ENCODE results near the gene ANKIB1. TPM values are rescaled to one million over a fixed set of nuclear protein-coding genes. Genes with fewer than 3 reads are reported as not detected.

The ANKIB1 gene
- total RNA-seq, 1 donor from 2014 or later: 77.7 TPM

- no peaks in the 10 kb centered on the region for H3K36me3 Mint-ChIP-seq (ENCODE audit: unreplicated experiment)
- TF ChIP-seq CTCF (IDR thresholded peaks at IDR 0.05; ENCODE audit: partially characterized antibody, unreplicated experiment): no peak
Observed at GRCh38 chr7:92412745-92413144, 167.0 kb downstream of the ANKIB1 start.

GRCh38 chr7:92413550-92413949 lies 167.8 kb downstream of the ANKIB1 start:
- Mint-ChIP-seq H3K36me3 (ENCODE audit: unreplicated experiment) (no peaks in the 10 kb centered on the region), H3K9me3 (ENCODE audit: unreplicated experiment) (no peaks in the 10 kb centered on the region), H3K27ac (ENCODE audit: unreplicated experiment) (no peak overlapping the region), H3K27me3 (ENCODE audit: unreplicated experiment) (peaks cover 3% of the 10 kb centered on the region), H3K4me1 (ENCODE audit: low read depth, unreplicated experiment) (no peaks in the 10 kb centered on the region), H3K4me3 (ENCODE audit: unreplicated experiment) (no peak overlapping the region)
- TF ChIP-seq CTCF (IDR thresholded peaks at IDR 0.05; ENCODE audit: partially characterized antibody, unreplicated experiment): no peak
- no peak for DNase-seq

More at GRCh38 chr7:92412745-92413144, 167.0 kb downstream of the ANKIB1 start:
- Mint-ChIP-seq H3K4me3 (ENCODE audit: unreplicated experiment) (no peak overlapping the region), H3K27me3 (ENCODE audit: unreplicated experiment) (peaks cover 4% of the 10 kb centered on the region), H3K9me3 (ENCODE audit: unreplicated experiment) (no peaks in the 10 kb centered on the region), H3K4me1 (ENCODE audit: low read depth, unreplicated experiment) (no peaks in the 10 kb centered on the region), H3K27ac (ENCODE audit: unreplicated experiment) (no peak overlapping the region)
- DNase-seq: no peak

GRCh38 chr7:92415225-92415624 lies 169.5 kb downstream of the ANKIB1 start:
- no peak overlapping the region for H3K27ac Mint-ChIP-seq (ENCODE audit: unreplicated experiment)
- H3K4me1 Mint-ChIP-seq (ENCODE audit: low read depth, unreplicated experiment): no peaks in the 10 kb centered on the region
- H3K36me3 Mint-ChIP-seq (ENCODE audit: unreplicated experiment): no peaks in the 10 kb centered on the region
- TF ChIP-seq CTCF (IDR thresholded peaks at IDR 0.05; ENCODE audit: partially characterized antibody, unreplicated experiment): no peak
- no peaks in the 10 kb centered on the region for H3K27me3 Mint-ChIP-seq (ENCODE audit: unreplicated experiment)
- H3K4me3 Mint-ChIP-seq (ENCODE audit: unreplicated experiment): no peak overlapping the region
- DNase-seq: no peak
- H3K9me3 Mint-ChIP-seq (ENCODE audit: unreplicated experiment): no peaks in the 10 kb centered on the region

GRCh38 chr7:92417913-92418312 lies 172.1 kb downstream of the ANKIB1 start:
- Mint-ChIP-seq H3K4me3 (ENCODE audit: unreplicated experiment) (no peak overlapping the region), H3K9me3 (ENCODE audit: unreplicated experiment) (no peaks in the 10 kb centered on the region), H3K4me1 (ENCODE audit: low read depth, unreplicated experiment) (no peaks in the 10 kb centered on the region), H3K36me3 (ENCODE audit: unreplicated experiment) (no peaks in the 10 kb centered on the region), H3K27me3 (ENCODE audit: unreplicated experiment) (no peaks in the 10 kb centered on the region), H3K27ac (ENCODE audit: unreplicated experiment) (no peak overlapping the region)
- TF ChIP-seq CTCF (IDR thresholded peaks at IDR 0.05; ENCODE audit: partially characterized antibody, unreplicated experiment): no peak
- no peak for DNase-seq

GRCh38 chr7:92421676-92422435 lies 176.1 kb downstream of the ANKIB1 start:
- H3K9me3 Mint-ChIP-seq (ENCODE audit: unreplicated experiment): peaks cover 1% of the 10 kb centered on the region
- H3K4me1 Mint-ChIP-seq (ENCODE audit: low read depth, unreplicated experiment): no peaks in the 10 kb centered on the region
- no peak for DNase-seq
- no peak for TF ChIP-seq CTCF (IDR thresholded peaks at IDR 0.05; ENCODE audit: partially characterized antibody, unreplicated experiment)
- no peaks in the 10 kb centered on the region for H3K36me3 Mint-ChIP-seq (ENCODE audit: unreplicated experiment)
- H3K27me3 Mint-ChIP-seq (ENCODE audit: unreplicated experiment): no peaks in the 10 kb centered on the region
- no peak overlapping the region for H3K4me3 Mint-ChIP-seq (ENCODE audit: unreplicated experiment)
- H3K27ac Mint-ChIP-seq (ENCODE audit: unreplicated experiment): no peak overlapping the region
